Caco-2 (cell line): Measurements from ENCODE around the gene CTDNEP1. TPM values are rescaled to one million over a fixed set of nuclear protein-coding genes. Genes with fewer than 3 reads are reported as not detected.

Source experiments
- BruUV-seq: library from RNA; stranded (reverse); fragments of 400-500 nt; replicated peaks from 2 replicates; lab custom pipeline; 2021; lab: Mats Ljungman, UMichigan
- CTCF ChIA-PET: fragments of 300-600 bp; sonication (Branson Sonifier 250); formaldehyde crosslinking; loops from one replicate; lab custom pipeline; 2022; ENCODE audit warnings: antibody characterized with exemption; lab: Charles Lee
- POLR2A ChIA-PET: fragments of 300-600 bp; sonication (Branson Sonifier 250); formaldehyde crosslinking; loops from one replicate; lab custom pipeline; 2022; ENCODE audit warnings: antibody characterized with exemption; lab: Charles Lee
- DNase-seq, 2 experiments: peaks; one replicate each; pipeline versions ENCODE4 v3.0.0 to v3.0.0-alpha.2; 2020 to 2022
- H3K27me3 ChIP-seq: replicated peaks from 2 replicates; pipeline ENCODE4 v1.6.0; 2011; ENCODE audit warnings: low read length; ENCODE audit not compliant: control insufficient read depth, insufficient read depth
- H3K36me3 ChIP-seq: 2 replicates; pipeline ENCODE4 v1.5.1; 2011; ENCODE audit warnings: low read length; ENCODE audit not compliant: control insufficient read depth, insufficient read depth
- H3K4me1 ChIP-seq: fragments of 250-450 bp; sonication (Bioruptor Pico); 2 replicates; pipeline ENCODE4 v1.5.1; 2020; ENCODE audit warnings: mild to moderate bottlenecking
- H3K4me3 ChIP-seq: 2 replicates; pipeline ENCODE4 v1.5.1; 2011; ENCODE audit warnings: low read depth, mild to moderate bottlenecking, control low read depth, low read length
- H3K9me3 ChIP-seq: fragments of 250-450 bp; sonication (Bioruptor Pico); 2 replicates; pipeline ENCODE4 v1.5.1; 2020; ENCODE audit warnings: mild to moderate bottlenecking, moderate library complexity
- H3K27ac Mint-ChIP-seq: one replicate; pipeline ENCODE4 v1.8.0; 2022; ENCODE audit warnings: mixed read lengths; ENCODE audit not compliant: unreplicated experiment
- H3K27me3 Mint-ChIP-seq: one replicate; pipeline ENCODE4 v1.8.0; 2022; ENCODE audit warnings: mixed read lengths; ENCODE audit not compliant: insufficient read depth, unreplicated experiment
- H3K36me3 Mint-ChIP-seq: one replicate; pipeline ENCODE4 v1.8.0; 2022; ENCODE audit warnings: mild to moderate bottlenecking, mixed read lengths; ENCODE audit not compliant: insufficient read depth, unreplicated experiment
- H3K4me1 Mint-ChIP-seq: one replicate; pipeline ENCODE4 v1.8.0; 2022; ENCODE audit warnings: low read depth, mixed read lengths; ENCODE audit not compliant: unreplicated experiment
- H3K4me3 Mint-ChIP-seq: one replicate; pipeline ENCODE4 v1.8.0; 2022; ENCODE audit warnings: mild to moderate bottlenecking, moderate library complexity, mixed read lengths; ENCODE audit not compliant: unreplicated experiment
- H3K9me3 Mint-ChIP-seq: one replicate; pipeline ENCODE4 v1.8.0; 2022; ENCODE audit warnings: mixed read lengths; ENCODE audit not compliant: unreplicated experiment
- CTCF ChIP-seq, 2 experiments: fragments of 200-600 bp in 1 of 2; IDR thresholded peaks; 1 replicate in 1 of 2; 2 replicates in 1 of 2; pipeline versions ENCODE4 v1.5.1 to v1.8.0; 2011 to 2022; ENCODE audit warnings: antibody characterized with exemption in 1 of 2, control low read depth in 1 of 2, inconsistent platforms in 1 of 2, low read depth in 1 of 2, low read length in 1 of 2, mild to moderate bottlenecking in 1 of 2, moderate library complexity in 1 of 2; ENCODE audit not compliant: insufficient read depth in 1 of 2, severe bottlenecking in 1 of 2, unreplicated experiment in 1 of 2
- intact Hi-C: fragments of 100-400 bp; cut with micrococcal nuclease; formaldehyde crosslinking; loops from one replicate; pipeline ENCODE4 v1.10.0; 2022; ENCODE audit not compliant: unreplicated experiment
- total RNA-seq: library from RNA; stranded (reverse); gene quantifications from 2 replicates; pipeline ENCODE4 v1.2.3, GENCODE V29; 2022

The CTDNEP1 gene
- total RNA-seq, 1 experiment from 2014 or later: 71.1 TPM

- Mint-ChIP-seq H3K27me3 (peaks cover 3% of the 10 kb centered on the region), H3K4me1 (peaks cover 22% of the 10 kb centered on the region), H3K4me3 (peak overlapping the region; percentile 94), H3K36me3 (peaks cover 65% of the 10 kb centered on the region), H3K9me3 (no peaks in the 10 kb centered on the region), H3K27ac (peak overlapping the region; percentile 96)
- BruUV-seq: no TSS peak
- Histone ChIP-seq H3K4me3 (peak overlapping the region; percentile 84), H3K27me3 (no peaks in the 10 kb centered on the region), H3K9me3 (no peaks in the 10 kb centered on the region), H3K36me3 (no peaks in the 10 kb centered on the region; the same call in 1 of the 2 replicates), H3K4me1 (peaks cover 6% of the 10 kb centered on the region; the same call in 1 of the 2 replicates)
- DNase-seq: no peak
- TF ChIP-seq CTCF (IDR thresholded peaks at IDR 0.05; ENCODE audit: insufficient read depth in 1 of 2, low read depth in 1 of 2, low read length in 1 of 2, severe bottlenecking in 1 of 2, unreplicated experiment in 1 of 2): no peak
- CTCF ChIA-PET: interaction anchor here (0.8 kb wide), 1 partner anchor 10 kb away, joined by 3 read pairs; the partner anchor contains the start of genes CTDNEP1 and ELP5
- intact Hi-C loops: no loop called here
- POLR2A ChIA-PET: interaction anchor here (1.0 kb wide), 1 partner anchor 15 kb away, joined by 3 read pairs; no protein-coding TSS in a partner anchor
These were observed 10.3 kb downstream of the CTDNEP1 start for GRCh38 chr17:7241090-7241733.

GRCh38 chr17:7240375-7240774 is 11.2 kb downstream of the CTDNEP1 start:
- H3K4me1 Mint-ChIP-seq: peaks cover 22% of the 10 kb centered on the region
- H3K27me3 Mint-ChIP-seq: peaks cover 3% of the 10 kb centered on the region
- H3K9me3 ChIP-seq: no peaks in the 10 kb centered on the region
- no peak overlapping the region for H3K27ac Mint-ChIP-seq
- ChIA-PET CTCF (no interaction called here), POLR2A (no interaction called here)
- no peaks in the 10 kb centered on the region for H3K9me3 Mint-ChIP-seq
- H3K36me3 ChIP-seq: no peaks in the 10 kb centered on the region; the same call in 1 of the 2 replicates
- peaks cover 6% of the 10 kb centered on the region; the same call in 1 of the 2 replicates for H3K4me1 ChIP-seq
- DNase-seq: no peak
- H3K4me3 Mint-ChIP-seq: peak overlapping the region; percentile 94
- H3K27me3 ChIP-seq: no peaks in the 10 kb centered on the region
- peaks cover 65% of the 10 kb centered on the region for H3K36me3 Mint-ChIP-seq
- no TSS peak for BruUV-seq
- no peak overlapping the region for H3K4me3 ChIP-seq
- intact Hi-C loops: no loop called here
- no peak for TF ChIP-seq CTCF (IDR thresholded peaks at IDR 0.05; ENCODE audit: insufficient read depth in 1 of 2, low read depth in 1 of 2, low read length in 1 of 2, severe bottlenecking in 1 of 2, unreplicated experiment in 1 of 2)

- ChIA-PET POLR2A (no interaction called here), CTCF (interaction anchor here (0.7 to 1.4 kb wide), 3 partner anchors 19 to 70 kb away, joined by 3 to 4 read pairs (median 3); no protein-coding TSS in a partner anchor)
- Mint-ChIP-seq H3K4me3 (peak within 1 kb of the TSS; percentile 94), H3K27ac (peak within 1 kb of the TSS; percentile 82), H3K4me1 (peaks cover 22% of the 10 kb centered on the region), H3K36me3 (peaks cover 68% of the 10 kb centered on the region), H3K9me3 (no peaks in the 10 kb centered on the region), H3K27me3 (peaks cover 3% of the 10 kb centered on the region)
- Histone ChIP-seq H3K27me3 (no peaks in the 10 kb centered on the region), H3K9me3 (no peaks in the 10 kb centered on the region), H3K4me3 (peak within 1 kb of the TSS; percentile 77), H3K4me1 (peaks cover 6% of the 10 kb centered on the region; the same call in 1 of the 2 replicates), H3K36me3 (no peaks in the 10 kb centered on the region; the same call in 1 of the 2 replicates)
- DNase-seq: peak; percentile 93 to 96
- TF ChIP-seq CTCF (IDR thresholded peaks at IDR 0.05; ENCODE audit: insufficient read depth in 1 of 2, low read depth in 1 of 2, low read length in 1 of 2, severe bottlenecking in 1 of 2, unreplicated experiment in 1 of 2): no peak
- BruUV-seq: no TSS peak
- intact Hi-C loops: loop anchor here (1.0 kb wide), 1 partner anchor 13 kb away; the partner anchor contains the start of gene ELP5
These were observed 12.2 kb downstream of the CTDNEP1 start, which contains the start of gene PHF23 for GRCh38 chr17:7239091-7240027. Gene PHF23, minus strand, starts transcription at chr17:7239457. Its CDS starts 178 bp downstream, at chr17:7239279.
